ENCODE data around the gene ELFN1.

GRCh38 chr7:1717095-1717483, 47.0 kb downstream of the ELFN1 start:
- TF ChIP-seq, protein P1, sequence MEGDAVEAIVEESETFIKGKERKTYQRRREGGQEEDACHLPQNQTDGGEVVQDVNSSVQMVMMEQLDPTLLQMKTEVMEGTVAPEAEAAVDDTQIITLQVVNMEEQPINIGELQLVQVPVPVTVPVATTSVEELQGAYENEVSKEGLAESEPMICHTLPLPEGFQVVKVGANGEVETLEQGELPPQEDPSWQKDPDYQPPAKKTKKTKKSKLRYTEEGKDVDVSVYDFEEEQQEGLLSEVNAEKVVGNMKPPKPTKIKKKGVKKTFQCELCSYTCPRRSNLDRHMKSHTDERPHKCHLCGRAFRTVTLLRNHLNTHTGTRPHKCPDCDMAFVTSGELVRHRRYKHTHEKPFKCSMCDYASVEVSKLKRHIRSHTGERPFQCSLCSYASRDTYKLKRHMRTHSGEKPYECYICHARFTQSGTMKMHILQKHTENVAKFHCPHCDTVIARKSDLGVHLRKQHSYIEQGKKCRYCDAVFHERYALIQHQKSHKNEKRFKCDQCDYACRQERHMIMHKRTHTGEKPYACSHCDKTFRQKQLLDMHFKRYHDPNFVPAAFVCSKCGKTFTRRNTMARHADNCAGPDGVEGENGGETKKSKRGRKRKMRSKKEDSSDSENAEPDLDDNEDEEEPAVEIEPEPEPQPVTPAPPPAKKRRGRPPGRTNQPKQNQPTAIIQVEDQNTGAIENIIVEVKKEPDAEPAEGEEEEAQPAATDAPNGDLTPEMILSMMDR (optimal IDR thresholded peaks at IDR 0.05 in 1 of 3, IDR thresholded peaks at IDR 0.05 in 1 of 3, conservative IDR thresholded peaks at IDR 0.05 in 1 of 3; ENCODE audit: extremely low read depth in 1 of 3, insufficient read depth in 2 of 3, low read length in 3 of 3): no peak
- no peak for TF ChIP-seq EZH2 (IDR thresholded peaks at IDR 0.05; ENCODE audit: low read length)

Measured in keratinocyte (primary cell).